HepG2 (cell line): ENCODE data around the gene FANCL. TPM values are rescaled to one million over a fixed set of nuclear protein-coding genes. Genes with fewer than 3 reads are reported as not detected.

Source experiments
- BHLHE40 ChIP-seq: IDR thresholded peaks from 2 replicates; pipeline ENCODE4 v1.6.1; 2011; ENCODE audit warnings: low read length, improper control_type of control experiment
- CBX1 ChIP-seq: IDR thresholded peaks from one replicate; pipeline ENCODE4 v1.6.1; 2016; ENCODE audit warnings: antibody characterized with exemption, low read depth
- E2F1 ChIP-seq: sonication (generic); formaldehyde crosslinking; IDR thresholded peaks from 2 replicates; pipeline ENCODE4 v1.5.0; 2020; ENCODE audit warnings: missing genetic modification reagents
- ELF3 ChIP-seq: IDR thresholded peaks from 2 replicates; pipeline ENCODE4 v1.6.1; 2016; ENCODE audit warnings: missing genetic modification reagents, missing compliant biosample characterization
- EZH2 ChIP-seq: conservative IDR thresholded peaks from 2 replicates; pipeline ENCODE4 v1.6.1; 2012; ENCODE audit warnings: mild to moderate bottlenecking, low read depth, low read length, moderate library complexity
- HOXA5 ChIP-seq: sonication (generic); formaldehyde crosslinking; IDR thresholded peaks from 2 replicates; pipeline ENCODE4 v1.4.0; 2020; ENCODE audit warnings: missing genetic modification reagents
- MAFK ChIP-seq, 2 experiments: IDR thresholded peaks in 1 of 2; conservative IDR thresholded peaks in 1 of 2; 2 replicates each; pipeline ENCODE4 v1.6.1; 2011; ENCODE audit warnings: improper control_type of control experiment in 2 of 2, low read length in 2 of 2
- MNT ChIP-seq: fragments of 450-650 bp; IDR thresholded peaks from 2 replicates; pipeline ENCODE4 v1.6.1; 2016
- MYPOP ChIP-seq: sonication (generic); formaldehyde crosslinking; IDR thresholded peaks from 2 replicates; pipeline ENCODE4 v1.8.1; 2023; ENCODE audit warnings: mild to moderate bottlenecking, moderate library complexity, missing genetic modification reagents
- RARA ChIP-seq: IDR thresholded peaks from 2 replicates; pipeline ENCODE4 v1.6.1; 2016; ENCODE audit warnings: missing genetic modification reagents, missing compliant biosample characterization
- SYNCRIP ChIP-seq: fragments of 200-400 bp; formaldehyde crosslinking; IDR thresholded peaks from 2 replicates; pipeline ENCODE4 v1.6.1; 2018; ENCODE audit warnings: mild to moderate bottlenecking, low read depth, low read length; ENCODE audit not compliant: insufficient read depth
- YEATS2 ChIP-seq: sonication (generic); formaldehyde crosslinking; IDR thresholded peaks from 2 replicates; pipeline ENCODE4 v1.4.0; 2020; ENCODE audit warnings: missing genetic modification reagents, borderline replicate concordance
- ZC3H13 ChIP-seq: sonication (generic); formaldehyde crosslinking; IDR thresholded peaks from 2 replicates; pipeline ENCODE4 v1.8.1; 2023; ENCODE audit warnings: mild to moderate bottlenecking, missing genetic modification reagents, moderate library complexity
- ZNF263 ChIP-seq: sonication (generic); formaldehyde crosslinking; IDR thresholded peaks from 2 replicates; pipeline ENCODE4 v1.4.0; 2020; ENCODE audit warnings: missing genetic modification reagents
- ZNF547 ChIP-seq: sonication (generic); formaldehyde crosslinking; IDR thresholded peaks from 2 replicates; pipeline ENCODE4 v1.5.1; 2020; ENCODE audit warnings: mild to moderate bottlenecking, missing genetic modification reagents
- ZNF772 ChIP-seq: sonication (generic); formaldehyde crosslinking; IDR thresholded peaks from 2 replicates; pipeline ENCODE4 v1.5.0; 2020; ENCODE audit warnings: mild to moderate bottlenecking, missing genetic modification reagents
- ZSCAN21 ChIP-seq: sonication (generic); formaldehyde crosslinking; IDR thresholded peaks from 2 replicates; pipeline ENCODE4 v1.8.0; 2022; ENCODE audit warnings: mild to moderate bottlenecking, missing genetic modification reagents, moderate library complexity, borderline replicate concordance
- polyA plus RNA-seq, 8 experiments: library from polyadenylated mRNA; depleted of rRNA in 3 of 8; stranded (reverse) in 7 of 8; unstranded in 1 of 8; fragments of >200 nt; fragmentation: Illumina TruSeq in 4 of 8; extraction: Trizol in 4 of 8; gene quantifications; 2 replicates each; pipeline versions ENCODE4 v1.2.1 to v1.2.3, GENCODE V29; 2011 to 2016; ENCODE audit warnings: low read depth in 4 of 8, missing spikeins in 1 of 8, mixed read lengths in 1 of 8; ENCODE audit not compliant: insufficient read depth in 1 of 8
- total RNA-seq, 5 experiments: library from RNA; depleted of rRNA; stranded (reverse); fragments of >200 nt; fragmentation: Illumina TruSeq; extraction: Trizol; gene quantifications; 2 replicates each; pipeline ENCODE4 v1.2.3, GENCODE V29; 2016; ENCODE audit warnings: low read depth in 1 of 5
- TF ChIP-seq, protein P1 (sequence below): sonication (generic); formaldehyde crosslinking; IDR thresholded peaks from 2 replicates; pipeline ENCODE4 v1.8.1; 2023; ENCODE audit warnings: missing genetic modification reagents, mild to moderate bottlenecking, borderline replicate concordance
- TF ChIP-seq, protein P2 (sequence below): sonication (generic); formaldehyde crosslinking; IDR thresholded peaks from 2 replicates; pipeline ENCODE4 v1.4.0; 2020; ENCODE audit warnings: missing genetic modification reagents; ENCODE audit errors: not compliant biosample characterization
- TF ChIP-seq, protein P3 (sequence below): sonication (generic); formaldehyde crosslinking; IDR thresholded peaks from 2 replicates; pipeline ENCODE4 v1.5.0; 2020; ENCODE audit warnings: mild to moderate bottlenecking, missing genetic modification reagents
- TF ChIP-seq, protein P4 (sequence below): sonication (generic); formaldehyde crosslinking; IDR thresholded peaks from 2 replicates; pipeline ENCODE4 v1.8.0; 2022; ENCODE audit warnings: missing genetic modification reagents, mild to moderate bottlenecking, inconsistent platforms, borderline replicate concordance

FANCL gene
- total and polyA plus RNA-seq, 2 of the 13 experiments (the other 11 are each of a cell fraction or from before 2014, with no cell fraction given) = 40.7 to 66.8 TPM

DNA sequence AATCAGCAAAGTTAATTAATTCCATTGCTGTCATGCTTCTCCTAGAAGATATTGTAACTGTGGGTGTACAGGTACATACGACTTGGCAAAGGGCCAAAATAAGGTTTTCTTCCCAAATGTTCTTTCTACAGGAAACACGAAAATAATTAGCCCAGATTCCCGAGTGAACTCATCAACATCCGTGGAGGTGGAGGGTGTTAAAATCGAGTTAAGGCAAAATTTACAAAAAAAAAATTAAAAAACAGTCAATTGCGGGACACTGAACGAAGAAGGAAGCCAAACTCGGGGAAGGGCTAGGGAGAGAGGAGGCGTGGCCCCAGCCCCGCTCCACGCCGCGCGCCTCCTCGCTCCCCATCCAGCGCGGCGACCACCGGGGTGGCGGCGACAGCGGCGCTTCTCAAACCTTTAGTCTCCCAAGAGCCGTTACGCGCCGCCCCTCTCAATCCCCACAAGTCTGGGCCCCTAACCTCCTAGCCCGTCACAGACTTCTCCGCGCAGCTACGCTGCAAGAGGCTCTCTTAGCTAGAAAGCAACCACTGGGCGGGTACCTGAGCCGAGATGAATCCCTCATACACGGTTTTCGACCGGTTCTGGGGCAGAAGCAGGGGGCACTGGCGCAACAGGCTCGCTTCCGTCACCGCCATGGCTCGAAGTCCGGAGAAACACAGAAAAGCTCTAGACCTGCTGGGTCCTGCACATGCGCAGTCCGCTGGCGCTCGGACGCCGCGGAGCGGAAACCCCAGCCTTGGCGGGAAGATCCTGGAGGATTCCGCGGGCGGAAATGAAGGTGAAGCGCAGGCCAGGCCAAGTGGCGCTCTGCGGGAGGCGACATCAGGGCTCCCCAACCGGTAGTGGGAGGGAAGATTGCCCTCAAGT lies at the start of gene FANCL (continued):
- peak; percentile 100 for TF ChIP-seq E2F1 (CRISPR knock-in tag)
- TF ChIP-seq ZNF772 (CRISPR knock-in tag) = peak; percentile 87; the same call in 1 of the 2 replicates
- TF ChIP-seq SYNCRIP = no peak
- TF ChIP-seq EZH2 = no peak
- TF ChIP-seq MYPOP (CRISPR knock-in tag) = peak; percentile 91
- TF ChIP-seq, protein P1, sequence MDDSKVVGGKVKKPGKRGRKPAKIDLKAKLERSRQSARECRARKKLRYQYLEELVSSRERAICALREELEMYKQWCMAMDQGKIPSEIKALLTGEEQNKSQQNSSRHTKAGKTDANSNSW = peak; percentile 89; the same call in 1 of the 2 replicates
- peak; percentile 71; the same call in 1 of the 2 replicates for TF ChIP-seq ZNF263 (CRISPR knock-in tag)
- TF ChIP-seq BHLHE40 = no peak
- TF ChIP-seq RARA (CRISPR knock-in tag) = peak; percentile 62; the same call in 1 of the 2 replicates
- TF ChIP-seq, protein P2, sequence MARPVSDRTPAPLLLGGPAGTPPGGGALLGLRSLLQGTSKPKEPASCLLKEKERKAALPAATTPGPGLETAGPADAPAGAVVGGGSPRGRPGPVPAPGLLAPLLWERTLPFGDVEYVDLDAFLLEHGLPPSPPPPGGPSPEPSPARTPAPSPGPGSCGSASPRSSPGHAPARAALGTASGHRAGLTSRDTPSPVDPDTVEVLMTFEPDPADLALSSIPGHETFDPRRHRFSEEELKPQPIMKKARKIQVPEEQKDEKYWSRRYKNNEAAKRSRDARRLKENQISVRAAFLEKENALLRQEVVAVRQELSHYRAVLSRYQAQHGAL (CRISPR knock-in tag) = peak; percentile 91
- peak; percentile 94 for TF ChIP-seq ZSCAN21 (CRISPR knock-in tag)
- TF ChIP-seq, protein P3, sequence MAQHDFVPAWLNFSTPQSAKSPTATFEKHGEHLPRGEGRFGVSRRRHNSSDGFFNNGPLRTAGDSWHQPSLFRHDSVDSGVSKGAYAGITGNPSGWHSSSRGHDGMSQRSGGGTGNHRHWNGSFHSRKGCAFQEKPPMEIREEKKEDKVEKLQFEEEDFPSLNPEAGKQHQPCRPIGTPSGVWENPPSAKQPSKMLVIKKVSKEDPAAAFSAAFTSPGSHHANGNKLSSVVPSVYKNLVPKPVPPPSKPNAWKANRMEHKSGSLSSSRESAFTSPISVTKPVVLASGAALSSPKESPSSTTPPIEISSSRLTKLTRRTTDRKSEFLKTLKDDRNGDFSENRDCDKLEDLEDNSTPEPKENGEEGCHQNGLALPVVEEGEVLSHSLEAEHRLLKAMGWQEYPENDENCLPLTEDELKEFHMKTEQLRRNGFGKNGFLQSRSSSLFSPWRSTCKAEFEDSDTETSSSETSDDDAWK (CRISPR knock-in tag) = no peak
- TF ChIP-seq YEATS2 (CRISPR knock-in tag) = peak; percentile 93
- TF ChIP-seq MNT = no peak; the same call in 1 of the 2 replicates
- TF ChIP-seq ZNF547 (CRISPR knock-in tag) = peak; percentile 97
- TF ChIP-seq MAFK (conservative IDR thresholded peaks at IDR 0.05 in 1 of 2, IDR thresholded peaks at IDR 0.05 in 1 of 2; ENCODE audit: low read length in 2 of 2) = no peak
- TF ChIP-seq, protein P4, sequence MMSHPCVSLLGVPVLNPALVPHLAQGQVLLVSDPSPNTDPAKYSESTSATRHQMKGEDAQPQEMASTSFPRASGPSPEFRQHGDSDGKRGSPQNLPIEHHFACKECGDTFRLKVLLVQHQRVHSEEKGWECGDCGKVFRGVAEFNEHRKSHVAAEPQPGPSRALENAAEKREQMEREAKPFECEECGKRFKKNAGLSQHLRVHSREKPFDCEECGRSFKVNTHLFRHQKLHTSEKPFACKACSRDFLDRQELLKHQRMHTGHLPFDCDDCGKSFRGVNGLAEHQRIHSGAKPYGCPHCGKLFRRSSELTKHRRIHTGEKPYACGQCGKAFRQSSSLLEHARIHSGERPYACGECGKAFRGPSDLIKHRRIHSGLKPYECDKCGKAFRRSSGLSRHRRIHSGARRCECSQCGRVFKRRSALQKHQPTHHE (CRISPR knock-in tag) = peak; percentile 93
- TF ChIP-seq CBX1 = peak; percentile 92
- TF ChIP-seq ELF3 (CRISPR knock-in tag) = peak; percentile 90
- TF ChIP-seq ZC3H13 (CRISPR knock-in tag) = no peak
- peak; percentile 76; the same call in 1 of the 2 replicates for TF ChIP-seq HOXA5 (CRISPR knock-in tag)
